NCI-H1436 (cell line): ENCODE measurements around the gene N4BP3.

Experiments used
- DNase-seq: peaks from one replicate; lab custom pipeline; 2025; lab: John Stamatoyannopoulos, UW

Gene N4BP3

DNA sequence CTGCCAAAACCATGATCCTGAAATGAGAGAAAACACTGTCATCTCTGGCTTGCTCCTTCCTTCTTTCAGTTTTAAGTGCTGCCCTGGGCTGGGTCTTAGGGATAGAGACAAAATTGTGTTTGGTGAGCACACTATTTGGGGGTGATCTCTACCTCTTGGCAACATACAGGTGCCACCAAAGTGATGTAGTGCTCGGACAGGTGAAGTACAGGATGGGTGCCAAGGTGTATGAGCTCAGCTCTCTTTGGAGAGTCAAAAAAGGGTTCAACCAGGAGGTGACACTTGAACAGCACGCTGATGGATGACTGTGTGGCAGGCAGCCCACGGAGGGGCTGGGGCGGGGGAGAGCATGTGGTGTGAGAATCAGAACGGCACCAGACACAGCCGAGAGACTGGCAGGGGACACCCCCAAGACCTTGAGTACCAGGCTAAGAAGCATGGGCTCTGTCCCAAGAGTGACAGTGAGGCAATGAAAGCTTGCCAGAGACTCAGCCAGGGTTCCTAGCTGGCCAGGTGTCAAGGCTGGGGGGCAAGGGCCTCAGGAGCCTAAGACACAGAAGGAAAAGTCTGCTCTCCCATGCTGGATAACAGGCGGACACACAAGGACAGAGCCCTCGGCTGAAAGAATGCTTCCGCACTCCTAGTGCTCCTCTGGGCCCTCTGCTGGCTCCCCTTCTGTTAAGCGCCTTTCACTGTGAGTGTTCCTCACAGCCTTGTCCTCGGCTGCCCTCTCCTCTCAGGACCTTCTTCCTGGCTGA, 37.8 kb downstream of the N4BP3 start:
- DNase-seq: no peak

DNA sequence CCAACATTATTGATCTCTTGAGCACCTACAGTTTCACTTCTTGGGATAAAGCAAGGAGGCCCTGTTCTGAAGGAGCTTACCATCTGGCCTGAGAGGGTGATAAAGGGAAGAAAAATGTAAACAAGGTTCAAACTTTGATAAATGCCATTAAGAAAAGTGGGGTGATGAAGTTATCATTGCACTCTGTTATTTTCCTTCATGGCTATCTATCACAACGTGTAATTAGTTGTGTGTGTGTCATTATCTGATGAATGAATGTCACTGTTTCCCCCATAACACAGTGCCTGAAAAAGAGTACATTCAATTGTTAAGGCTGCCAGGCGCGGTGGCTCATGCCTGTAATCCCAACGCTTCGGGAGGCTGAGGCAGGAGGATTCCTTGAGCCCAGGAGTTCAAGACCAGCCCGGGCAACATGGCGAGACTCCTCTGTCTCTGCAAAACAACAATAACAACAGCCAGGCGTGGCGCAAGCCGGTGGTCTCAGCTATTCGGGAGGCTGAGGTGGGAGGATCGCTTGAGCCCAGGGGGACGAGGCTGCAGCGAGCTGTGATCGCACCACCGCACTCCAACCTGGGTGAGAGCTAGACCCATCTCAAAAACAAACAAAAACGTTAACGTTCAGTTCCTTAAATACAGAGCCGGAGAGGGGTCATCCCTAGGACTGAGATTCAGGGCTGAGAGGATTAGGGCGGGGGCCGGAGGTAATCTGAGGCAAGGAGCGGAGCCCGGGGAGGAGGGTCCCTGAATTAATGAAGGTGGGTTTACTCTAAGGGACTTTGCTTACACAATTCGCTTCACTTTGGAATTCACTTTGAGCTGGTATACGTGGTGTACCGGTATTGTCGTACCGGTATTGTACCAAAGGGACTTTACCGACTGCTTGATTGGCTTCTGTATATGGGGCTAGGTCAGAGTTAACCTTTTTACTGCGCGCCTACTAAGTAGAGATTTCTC, 39.4 kb downstream of the N4BP3 start:
- no peak for DNase-seq

- peak; percentile 92 for DNase-seq
These were observed 40.4 kb downstream of the N4BP3 start, which contains the start of gene NHP2 for GRCh38 chr5:178153530-178154340. TSS of gene NHP2 (minus strand) at chr5:178153885. CDS start at chr5:178153817, 68 bp downstream.

- no peak for DNase-seq
These were observed 41.7 kb downstream of the N4BP3 start for GRCh38 chr5:178155065-178155464.

- DNase-seq: no peak
These were observed 46.8 kb downstream of the N4BP3 start for GRCh38 chr5:178160176-178160575.

GRCh38 chr5:178162481-178162880, 49.1 kb downstream of the N4BP3 start:
- no peak for DNase-seq

GRCh38 chr5:178163772-178164735, 50.7 kb downstream of the N4BP3 start:
- peak; percentile 71 for DNase-seq

DNA sequence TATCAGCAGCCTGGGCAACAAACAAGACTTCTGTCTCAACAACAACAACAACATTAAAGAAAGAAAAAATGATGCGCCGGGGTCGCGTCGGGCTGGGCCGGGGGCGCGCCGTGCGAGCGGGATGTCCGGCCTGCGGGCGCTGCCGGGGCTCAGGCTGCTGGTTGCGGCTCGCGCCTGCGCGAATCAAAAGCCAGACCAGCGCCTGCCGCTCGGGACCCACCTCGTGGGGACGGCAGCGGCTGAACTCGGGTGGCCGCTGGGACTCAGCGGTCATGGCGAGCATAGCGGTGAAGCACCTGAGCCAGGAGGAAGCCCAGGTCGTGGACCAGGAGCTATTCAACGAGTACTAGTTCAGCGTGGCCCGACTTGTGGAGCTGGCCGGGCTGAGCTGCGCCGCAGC, 52.2 kb downstream of the N4BP3 start:
- no peak for DNase-seq

DNA sequence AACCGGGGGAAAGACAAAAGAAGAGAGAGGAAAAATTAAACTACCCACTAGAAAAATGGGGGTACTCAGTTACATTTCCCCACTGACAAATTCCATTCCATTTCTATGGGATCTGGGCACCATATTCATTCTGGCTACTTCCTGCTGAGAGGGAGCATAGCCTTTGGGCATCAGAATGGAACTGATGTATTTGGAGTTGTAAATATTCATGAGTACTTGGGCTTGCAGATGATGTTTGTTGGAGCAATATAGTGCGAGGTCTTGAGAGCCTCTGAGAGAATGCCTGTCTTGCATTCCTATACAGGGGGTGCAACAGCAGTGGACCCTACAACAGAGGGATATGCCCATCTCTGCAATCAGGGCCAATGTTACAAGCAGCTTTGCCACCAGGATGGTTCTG, 57.1 kb downstream of the N4BP3 start:
- no peak for DNase-seq

DNA sequence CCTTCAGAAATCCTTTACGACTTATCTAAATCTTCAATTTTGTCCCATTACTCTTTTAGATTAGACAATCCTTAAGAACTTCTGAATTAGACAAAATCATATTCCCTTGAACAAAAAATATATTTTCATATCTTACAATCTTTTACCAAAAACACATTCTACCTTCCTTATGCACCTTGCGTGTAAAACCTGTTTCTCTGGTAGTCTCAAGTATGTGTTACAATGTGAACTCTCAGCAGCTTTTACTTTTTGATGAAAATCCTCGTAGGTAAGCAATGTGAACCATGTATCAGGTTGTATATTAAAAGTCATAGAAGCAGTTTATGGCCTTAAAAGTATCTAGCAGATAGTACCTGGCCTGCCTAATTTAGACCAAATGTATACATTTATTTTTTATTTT, 61.1 kb downstream of the N4BP3 start:
- no peak for DNase-seq
